ENCODE data around the gene DAAM2.

- no peak for TF ChIP-seq CTCF (IDR thresholded peaks at IDR 0.05)
- TF ChIP-seq POLR2AphosphoS5 (IDR thresholded peaks at IDR 0.05; ENCODE audit: insufficient read depth in 1 of 2, low read depth in 1 of 2), result no peak
Observed at GRCh38 chr6:39829331-39829730, 37.2 kb downstream of the DAAM2 start.

All from vagina (tissue), 2 donors.